NCI-H2081 treated with DMSO at 0.1 percent for 48 hours (cell line): ENCODE results near the gene RREB1.

ENCODE experiments used
- DNase-seq: peaks from one replicate; lab custom pipeline; 2025; lab: John Stamatoyannopoulos, UW

Gene RREB1

DNA sequence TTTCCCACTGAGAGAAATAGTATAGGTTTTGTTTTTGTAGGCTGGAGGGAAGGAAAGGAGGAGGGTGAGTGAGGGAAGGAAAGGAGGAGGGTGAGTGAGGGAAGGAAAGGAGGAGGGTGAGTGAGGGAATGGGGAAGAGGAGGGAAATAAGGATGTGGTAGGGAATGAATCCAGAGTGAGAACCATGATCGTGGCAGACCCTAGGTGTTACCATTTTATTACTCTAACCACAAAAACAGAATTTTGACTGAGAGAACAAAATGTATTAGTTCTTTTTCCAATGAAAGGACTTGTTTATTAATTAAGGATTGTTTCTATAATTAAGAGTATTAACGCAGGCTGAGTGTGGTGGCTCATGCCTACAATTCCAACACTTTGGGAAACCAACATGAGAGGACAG, 188.8 kb downstream of the RREB1 start:
- no peak for DNase-seq

DNA sequence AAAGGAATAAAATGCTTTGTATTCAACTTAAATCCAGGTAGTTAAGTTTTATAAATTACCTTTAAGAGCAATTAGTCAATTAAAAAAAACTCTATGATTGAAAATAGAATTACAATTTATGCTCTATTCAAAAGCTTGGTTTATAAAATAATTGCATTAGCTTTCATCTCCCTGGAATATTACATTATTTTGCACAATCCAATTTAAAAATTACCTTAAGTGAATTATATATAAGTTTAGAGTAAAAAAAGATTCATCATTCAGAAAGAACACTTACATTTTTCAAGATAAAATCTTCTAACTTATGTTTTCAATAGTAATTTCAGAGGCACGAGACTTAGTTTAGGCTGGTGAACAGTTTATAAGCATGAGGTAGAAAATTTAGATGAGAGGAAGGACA, 190.4 kb downstream of the RREB1 start:
- no peak for DNase-seq

DNA sequence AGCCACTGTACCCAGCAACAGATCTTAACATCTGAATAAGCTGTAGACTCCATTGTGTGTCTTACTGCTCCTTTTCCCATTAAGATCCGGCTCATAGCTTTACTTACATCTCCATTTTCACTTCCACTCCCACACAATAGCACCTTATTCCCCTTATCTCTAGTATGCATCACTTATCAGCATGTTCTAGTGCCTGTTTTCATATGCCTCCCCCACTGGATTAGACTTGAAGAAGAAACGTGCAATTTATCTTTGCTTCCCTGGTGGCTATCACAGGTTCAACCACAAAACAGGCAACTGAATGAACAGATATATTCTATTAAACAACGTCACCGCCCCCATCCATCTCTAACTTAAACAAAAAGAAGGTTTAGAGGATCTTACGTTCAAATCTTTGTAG, 193.2 kb downstream of the RREB1 start:
- no peak for DNase-seq
